K562 (cell line): ENCODE data around the gene CBFA2T3. TPM values are rescaled to one million over a fixed set of nuclear protein-coding genes. Genes with fewer than 3 reads are reported as not detected.

Experiments
- ATAC-seq: fragments of 200-7000 bp; cut with Tn5 transposase; 3 replicates; pipeline ENCODE4 v1.9.1; 2020; ENCODE audit warnings: moderate library complexity
- BruUV-seq: library from RNA; stranded (reverse); fragments of 400-500 nt; replicated peaks from 2 replicates; lab custom pipeline; 2021; lab: Mats Ljungman, UMichigan
- CTCF ChIA-PET: fragments of 300-600 bp; formaldehyde crosslinking; extraction: SDS; loops from one replicate; lab custom pipeline; 2021; ENCODE audit warnings: low intra/inter-chr PET ratio; lab: Yijun Ruan, JAX
- POLR2A ChIA-PET: fragments of 300-600, 350-650 bp; sonication (Branson Sonifier 250); formaldehyde crosslinking; extraction: SDS; loops from one replicate; lab custom pipeline; 2021; ENCODE audit warnings: antibody characterized with exemption, inconsistent platforms; lab: Yijun Ruan, JAX
- DNase-seq, 4 experiments: peaks; one replicate each; pipeline versions ENCODE4 v3.0.0 to v3.0.0-alpha.2; 2011 to 2018; ENCODE audit warnings: low spot score in 3 of 4, mixed read lengths in 3 of 4; ENCODE audit errors: extremely low read depth in 1 of 4
- FAIRE-seq: peaks from 2 replicates; lab custom pipeline; 2011; peaks lifted over from hg19 to GRCh38; lab: Jason Lieb, UNC
- H2AFZ ChIP-seq: 2 replicates; pipeline ENCODE4 v1.6.0; 2011; ENCODE audit warnings: low read depth, low read length, control low read depth, inconsistent platforms
- H3K27ac ChIP-seq: fragments of 200-600 bp; 3 replicates; pipeline ENCODE4 v1.8.0; 2011; ENCODE audit warnings: low read depth, mild to moderate bottlenecking, control low read depth, inconsistent platforms, low read length, moderate library complexity, mixed read lengths; ENCODE audit errors: extremely low read depth
- H3K27me3 ChIP-seq, 2 experiments: fragments of 300-600 bp in 1 of 2; 2 replicates in 1 of 2; 3 replicates in 1 of 2; pipeline versions ENCODE4 v1.6.0 to v1.8.0; 2011; ENCODE audit warnings: inconsistent platforms in 2 of 2, low read length in 2 of 2, mild to moderate bottlenecking in 1 of 2, mixed read lengths in 1 of 2, moderate library complexity in 1 of 2; ENCODE audit not compliant: control insufficient read depth in 2 of 2, insufficient read depth in 2 of 2
- H3K36me3 ChIP-seq: fragments of 300-600 bp; 3 replicates; pipeline ENCODE4 v1.8.0; 2011; ENCODE audit warnings: mild to moderate bottlenecking, low read length, inconsistent platforms; ENCODE audit not compliant: control insufficient read depth, insufficient read depth
- H3K4me1 ChIP-seq, 2 experiments: fragments of 200-600 bp in 1 of 2; replicated peaks in 1 of 2; 2 replicates in 1 of 2; 3 replicates in 1 of 2; pipeline versions ENCODE4 v1.5.1 to v1.8.0; 2011; ENCODE audit warnings: inconsistent platforms in 2 of 2, low read length in 2 of 2, mild to moderate bottlenecking in 1 of 2, mixed read lengths in 1 of 2, moderate library complexity in 1 of 2; ENCODE audit not compliant: control insufficient read depth in 2 of 2, insufficient read depth in 2 of 2
- H3K4me2 ChIP-seq: 2 replicates; pipeline ENCODE4 v1.6.1; 2011; ENCODE audit warnings: low read length, control low read depth, inconsistent platforms, mixed read lengths; ENCODE audit not compliant: insufficient read depth
- H3K4me3 ChIP-seq: fragments of 200-600 bp; sonication (generic), shearing (Covaris generic); 2 replicates; pipeline ENCODE4 v1.5.1; 2016; ENCODE audit warnings: control low read depth, inconsistent platforms
- H3K79me2 ChIP-seq: fragments of 200-600 bp; 3 replicates; pipeline ENCODE4 v1.8.0; 2011; ENCODE audit warnings: low read length, inconsistent platforms; ENCODE audit not compliant: control insufficient read depth, insufficient read depth
- H3K9ac ChIP-seq, 2 experiments: 2 replicates each; pipeline versions ENCODE4 v1.6.0 to v1.6.1; 2011; ENCODE audit warnings: low read depth in 2 of 2, low read length in 2 of 2, control low read depth in 1 of 2, inconsistent platforms in 1 of 2, mild to moderate bottlenecking in 1 of 2, mixed read lengths in 1 of 2; ENCODE audit not compliant: insufficient read depth in 1 of 2
- H3K9me1 ChIP-seq: one replicate; pipeline ENCODE4 v1.6.0; 2011; ENCODE audit warnings: inconsistent platforms, mild to moderate bottlenecking, low read length, moderate library complexity; ENCODE audit not compliant: control insufficient read depth, insufficient read depth
- H3K9me3 ChIP-seq: replicated peaks from 2 replicates; pipeline ENCODE4 v1.5.1; 2011; ENCODE audit warnings: low read depth, low read length, inconsistent platforms; ENCODE audit not compliant: control insufficient read depth, insufficient read depth
- H4K20me1 ChIP-seq: replicated peaks from 2 replicates; pipeline ENCODE4 v1.6.1; 2011; ENCODE audit warnings: low read length, inconsistent platforms, mixed read lengths; ENCODE audit not compliant: control insufficient read depth, insufficient read depth
- CHD4 ChIP-seq: fragments of 200-600 bp; sonication (generic); IDR thresholded peaks from 3 replicates; pipeline ENCODE4 v1.6.1; 2012; ENCODE audit warnings: low read depth, mild to moderate bottlenecking, mixed read lengths, low read length, inconsistent platforms; ENCODE audit not compliant: insufficient read depth, insufficient replicate concordance, poor library complexity, severe bottlenecking
- CTBP1 ChIP-seq: fragments of 450-650 bp; IDR thresholded peaks from 2 replicates; pipeline ENCODE4 v1.6.1; 2016; ENCODE audit warnings: borderline replicate concordance
- GATA2 ChIP-seq: sonication (generic); formaldehyde crosslinking; IDR thresholded peaks from 2 replicates; pipeline ENCODE4 v1.4.0; 2020; ENCODE audit warnings: mild to moderate bottlenecking, missing genetic modification reagents
- GATAD2A ChIP-seq: fragments of 450-650 bp; IDR thresholded peaks from 2 replicates; pipeline ENCODE4 v1.6.1; 2017
- L3MBTL2 ChIP-seq: fragments of 450-650 bp; IDR thresholded peaks from 2 replicates; pipeline ENCODE4 v1.6.1; 2016; ENCODE audit warnings: mild to moderate bottlenecking, moderate library complexity
- NCOR1 ChIP-seq: fragments of 450-650 bp; IDR thresholded peaks from 2 replicates; pipeline ENCODE4 v1.6.1; 2016; ENCODE audit warnings: mild to moderate bottlenecking, moderate library complexity
- SMARCA5 ChIP-seq: fragments of 450-650 bp; IDR thresholded peaks from 2 replicates; pipeline ENCODE4 v1.6.1; 2016
- ZNF511 ChIP-seq: sonication (generic); formaldehyde crosslinking; IDR thresholded peaks from 2 replicates; pipeline ENCODE4 v1.8.0; 2022; ENCODE audit warnings: mild to moderate bottlenecking, missing genetic modification reagents
- ZNF592 ChIP-seq: fragments of 450-650 bp; IDR thresholded peaks from 2 replicates; pipeline ENCODE4 v1.6.1; 2017; ENCODE audit warnings: antibody characterized with exemption, mild to moderate bottlenecking
- WGBS: fragments of 100-300 bp; shearing (Covaris generic); methylation state at CpG from one replicate; pipeline ENCODE4 v1.1.6; 2016; ENCODE audit warnings: low coverage, mixed read lengths; ENCODE audit not compliant: insufficient coverage; ENCODE audit errors: missing lambda C conversion rate; 5-methylcytosine and 5-hydroxymethylcytosine counted together
- in situ Hi-C: fragments of 300-500 bp; cut with MboI; formaldehyde crosslinking; loops from 4 replicates; pipeline ENCODE4 v1.15.0; 2018; ENCODE audit warnings: inconsistent platforms, mixed read lengths
- intact Hi-C: fragments of 100-400 bp; cut with micrococcal nuclease; formaldehyde crosslinking; loops from 2 replicates; pipeline ENCODE4 v1.14.2; 2022
- polyA plus RNA-seq, 8 experiments: library from polyadenylated mRNA; depleted of rRNA in 4 of 8; stranded (reverse) in 5 of 8; unstranded in 3 of 8; fragments of >200 nt; fragmentation: Nextera tagmentation in 2 of 8; fragmentation: Illumina TruSeq in 1 of 8; extraction: Ambion mirVana in 2 of 8; extraction: Trizol in 1 of 8; gene quantifications; 2 replicates each; pipeline versions ENCODE4 v1.2.1 to v1.2.3, GENCODE V29; 2011 to 2014; ENCODE audit warnings: inconsistent platforms in 1 of 8, missing spikeins in 1 of 8
- total RNA-seq, 7 experiments: library from RNA; depleted of rRNA in 6 of 7; stranded (reverse); fragments of >200 nt in 6 of 7; fragmentation: Illumina TruSeq in 2 of 7; extraction: Trizol in 2 of 7; gene quantifications; 2 replicates each; pipeline versions ENCODE4 v1.2.1 to v1.2.3, GENCODE V29; 2011 to 2021; ENCODE audit warnings: low replicate concordance in 1 of 7

CBFA2T3 gene
- total and polyA plus RNA-seq, 9 of the 15 experiments (the other 6 are each of a cell fraction or from before 2014, with no cell fraction given): 2.3 to 145 (median 6.7) TPM

- Histone ChIP-seq H3K4me3 (peak overlapping the region; percentile 16; the same call in 1 of the 2 replicates), H3K4me2 (peak overlapping the region; percentile 72), H2AFZ (peak overlapping the region; percentile 47; the same call in 1 of the 2 replicates), H3K27ac (peak overlapping the region; percentile 69), H3K79me2 (no peaks in the 10 kb centered on the region; the same call in 2 of the 3 replicates), H4K20me1 (no peaks in the 10 kb centered on the region; the same call in 1 of the 2 replicates), H3K36me3 (no peaks in the 10 kb centered on the region), H3K9me1 (no peaks in the 10 kb centered on the region), H3K4me1 (peaks cover 31 to 72% of the 10 kb centered on the region in 2 experiments), H3K9ac (peak overlapping the region; percentile 54 to 77; a peak in 3 of 4 replicates), H3K9me3 (peaks cover 13% of the 10 kb centered on the region), H3K27me3 (no peaks in the 10 kb centered on the region)
- in situ Hi-C loops (loop anchor here (5.0 kb wide), 1 partner anchor 44 kb away; no protein-coding TSS in a partner anchor), intact Hi-C loops (loop anchor here (5.0 to 10.0 kb wide), 2 partner anchors 44 to 188 kb away; partner anchors contain the start of gene APRT)
- ATAC-seq: peak; percentile 51
- FAIRE-seq: peak; percentile 76
- ChIA-PET CTCF (no interaction called here), POLR2A (interaction anchor here (0.7 to 1.5 kb wide), 4 partner anchors 10 to 25 kb away, joined by 3 to 10 read pairs (median 4); no protein-coding TSS in a partner anchor)
- BruUV-seq: no TSS peak
- peak in 2 of 4 experiments; percentile 37 to 54 for DNase-seq
- 9% methylated on average over 27 of the region's 47 CpGs for WGBS
- TF ChIP-seq GATAD2A (no peak), SMARCA5 (peak; percentile 55; the same call in 1 of the 2 replicates), ZNF511 (CRISPR knock-in tag) (0 out of 2 replicates have a peak, but pooled peaks have one; percentile 36), ZNF592 (peak; percentile 79), L3MBTL2 (peak; percentile 94), CTBP1 (peak; percentile 57; the same call in 1 of the 2 replicates), GATA2 (CRISPR knock-in tag) (0 out of 2 replicates have a peak, but pooled peaks have one; percentile 8), CHD4 (peak; percentile 20), NCOR1 (no peak)
These were observed 26.1 kb upstream of the CBFA2T3 start for GRCh38 chr16:89002851-89003830.
